Lower leg skin (tissue), 3 donors: ENCODE data around the gene SYP.

Experiments used
- POLR2A ChIP-seq, 2 donors: fragments of 450-650 bp; IDR thresholded peaks; one replicate each; pipeline ENCODE4 v1.6.1; 2016 to 2017; ENCODE audit warnings: antibody characterized with exemption in 2 of 2, mild to moderate bottlenecking in 1 of 2, moderate library complexity in 1 of 2
- TF ChIP-seq, protein P1 (sequence below), 3 donors: fragments of 450-650 bp; IDR thresholded peaks; one replicate each; pipeline ENCODE4 v1.5.1; 2016; ENCODE audit warnings: antibody characterized with exemption in 3 of 3, mild to moderate bottlenecking in 3 of 3, moderate library complexity in 2 of 3

DNA sequence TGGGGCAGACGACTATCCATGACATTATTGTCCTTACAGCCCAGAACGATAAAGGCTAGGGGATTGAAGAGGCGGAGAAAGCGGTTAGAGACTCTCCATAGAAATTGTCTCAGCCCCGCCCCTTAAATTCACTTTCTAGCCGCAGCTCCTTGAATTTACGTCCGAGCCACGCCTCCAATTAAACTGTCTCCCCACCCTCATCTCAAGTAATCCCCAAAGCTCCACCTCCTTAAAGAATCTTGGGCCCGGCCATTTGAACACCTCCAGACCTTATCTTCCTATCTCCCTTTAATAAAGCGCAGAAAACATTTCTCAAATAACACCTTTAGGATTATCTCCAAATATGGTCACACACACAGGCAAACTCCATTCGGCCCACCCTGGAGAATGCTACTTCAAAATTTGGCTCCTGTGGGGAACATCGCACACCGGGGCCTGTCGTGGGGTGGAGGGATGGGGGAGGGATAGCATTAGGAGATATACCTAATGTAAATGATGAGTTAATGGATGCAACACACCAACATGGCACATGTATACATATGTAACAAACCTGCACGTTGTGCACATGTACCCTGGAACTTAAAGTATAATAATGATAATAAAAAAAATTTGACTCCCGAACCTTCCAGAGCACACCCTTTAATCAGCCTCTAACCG, 44.6 kb downstream of the SYP start:
- TF ChIP-seq, protein P1, sequence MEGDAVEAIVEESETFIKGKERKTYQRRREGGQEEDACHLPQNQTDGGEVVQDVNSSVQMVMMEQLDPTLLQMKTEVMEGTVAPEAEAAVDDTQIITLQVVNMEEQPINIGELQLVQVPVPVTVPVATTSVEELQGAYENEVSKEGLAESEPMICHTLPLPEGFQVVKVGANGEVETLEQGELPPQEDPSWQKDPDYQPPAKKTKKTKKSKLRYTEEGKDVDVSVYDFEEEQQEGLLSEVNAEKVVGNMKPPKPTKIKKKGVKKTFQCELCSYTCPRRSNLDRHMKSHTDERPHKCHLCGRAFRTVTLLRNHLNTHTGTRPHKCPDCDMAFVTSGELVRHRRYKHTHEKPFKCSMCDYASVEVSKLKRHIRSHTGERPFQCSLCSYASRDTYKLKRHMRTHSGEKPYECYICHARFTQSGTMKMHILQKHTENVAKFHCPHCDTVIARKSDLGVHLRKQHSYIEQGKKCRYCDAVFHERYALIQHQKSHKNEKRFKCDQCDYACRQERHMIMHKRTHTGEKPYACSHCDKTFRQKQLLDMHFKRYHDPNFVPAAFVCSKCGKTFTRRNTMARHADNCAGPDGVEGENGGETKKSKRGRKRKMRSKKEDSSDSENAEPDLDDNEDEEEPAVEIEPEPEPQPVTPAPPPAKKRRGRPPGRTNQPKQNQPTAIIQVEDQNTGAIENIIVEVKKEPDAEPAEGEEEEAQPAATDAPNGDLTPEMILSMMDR (IDR thresholded peaks at IDR 0.05), result no peak
- TF ChIP-seq POLR2A (IDR thresholded peaks at IDR 0.05), result no peak
